Measurements from ENCODE around the gene CMTM5. TPM values are rescaled to one million over a fixed set of nuclear protein-coding genes. Genes with fewer than 3 reads are reported as not detected.

CMTM5 gene
- total and polyA plus RNA-seq, 7 donors = 1.2 to 4.6 (median 3.1) TPM; not detected in 2

DNA sequence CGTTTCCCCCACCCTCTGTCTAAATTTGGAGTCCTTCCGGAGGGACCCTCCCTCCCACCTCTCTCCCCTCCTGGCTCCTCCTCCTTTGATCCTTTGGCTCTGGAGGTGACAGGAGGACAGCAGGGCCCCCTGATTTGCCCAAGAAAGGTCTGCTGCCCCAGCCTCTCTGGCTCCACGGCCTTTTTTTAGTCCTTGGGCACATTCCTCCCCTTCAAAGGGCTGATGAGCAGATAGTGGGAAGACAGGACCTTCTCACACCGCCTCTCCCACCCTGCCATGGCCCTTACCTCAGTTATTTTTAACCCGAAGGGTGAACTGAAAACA, 31.4 kb downstream of the CMTM5 start:
- H3K4me1 ChIP-seq = no peaks in the 10 kb centered on the region
- no peak overlapping the region for H3K4me3 ChIP-seq
- no peak for DNase-seq
- intact Hi-C loops (cut with DNase I) = no loop called here
- H3K36me3 ChIP-seq = no peaks in the 10 kb centered on the region
- H3K9me3 ChIP-seq = no peaks in the 10 kb centered on the region
- peaks cover 0 to 5% (median 0%) of the 10 kb centered on the region in 3 donors for H3K27me3 ChIP-seq
- no peak overlapping the region for H3K27ac ChIP-seq
- 56 to 65% methylated on average over 5 of the region's 5 CpGs for WGBS, 2 donors
- TF ChIP-seq POLR2AphosphoS5 (IDR thresholded peaks at IDR 0.05) = no peak
- no peak for TF ChIP-seq EP300 (IDR thresholded peaks at IDR 0.05)

GRCh38 chr14:23409475-23409874, 32.6 kb downstream of the CMTM5 start:
- Histone ChIP-seq H3K27ac (no peak overlapping the region), H3K4me3 (no peak overlapping the region), H3K9me3 (no peaks in the 10 kb centered on the region), H3K27me3 (peaks cover 0 to 5% (median 0%) of the 10 kb centered on the region in 3 donors), H3K36me3 (no peaks in the 10 kb centered on the region), H3K4me1 (no peaks in the 10 kb centered on the region)
- WGBS, 2 donors = 74 to 75% methylated on average over 2 of the region's 2 CpGs
- intact Hi-C loops (cut with DNase I) = no loop called here
- DNase-seq = no peak
- TF ChIP-seq POLR2A (IDR thresholded peaks at IDR 0.05) (no peak), CTCF (IDR thresholded peaks at IDR 0.05) (no peak), POLR2AphosphoS5 (IDR thresholded peaks at IDR 0.05) (no peak), EP300 (IDR thresholded peaks at IDR 0.05) (no peak)

DNA sequence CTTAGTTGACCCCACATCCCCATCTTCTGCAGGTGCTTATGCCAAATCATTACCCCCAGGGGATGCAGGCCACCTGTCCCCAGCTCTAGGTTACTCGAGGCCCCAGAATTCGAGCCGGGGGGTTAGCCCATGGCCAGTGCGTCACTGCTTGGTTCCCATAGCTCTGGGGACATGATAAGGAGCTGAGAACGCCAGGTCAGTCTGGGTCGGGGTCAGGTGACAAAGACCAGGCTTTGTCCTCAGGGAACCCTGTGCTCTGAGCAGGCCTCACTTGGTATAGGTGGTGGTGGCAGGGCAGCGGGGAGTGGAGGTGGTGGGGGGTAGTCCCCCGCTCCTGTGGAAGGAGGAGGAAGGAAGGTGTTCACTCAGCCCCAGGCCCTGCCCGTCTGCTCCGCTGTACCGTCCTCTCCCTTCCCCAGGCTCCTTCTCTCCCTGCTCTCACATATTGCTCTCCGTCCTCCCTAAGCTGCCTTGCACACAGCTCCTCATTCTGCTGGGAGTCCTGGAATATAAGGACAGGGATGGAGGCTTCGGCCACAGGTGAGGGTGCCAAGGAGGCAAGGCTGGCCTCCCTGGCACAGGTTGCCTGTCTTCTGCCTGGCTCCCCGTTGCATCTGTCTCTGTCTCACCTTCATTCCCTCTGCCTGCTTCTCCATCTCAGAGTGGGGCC, 33.3 kb downstream of the CMTM5 start:
- intact Hi-C loops (cut with DNase I) = no loop called here
- Histone ChIP-seq H3K36me3 (no peaks in the 10 kb centered on the region), H3K27ac (no peak overlapping the region), H3K27me3 (peaks cover 0 to 5% (median 0%) of the 10 kb centered on the region in 3 donors), H3K4me3 (no peak overlapping the region), H3K9me3 (no peaks in the 10 kb centered on the region), H3K4me1 (no peaks in the 10 kb centered on the region)
- TF ChIP-seq POLR2A (IDR thresholded peaks at IDR 0.05) (no peak), POLR2AphosphoS5 (IDR thresholded peaks at IDR 0.05) (no peak), CTCF (IDR thresholded peaks at IDR 0.05) (no peak), EP300 (IDR thresholded peaks at IDR 0.05) (no peak)
- no peak for DNase-seq
- WGBS, 2 donors = 81 to 82% methylated on average over 14 of the region's 14 CpGs

DNA sequence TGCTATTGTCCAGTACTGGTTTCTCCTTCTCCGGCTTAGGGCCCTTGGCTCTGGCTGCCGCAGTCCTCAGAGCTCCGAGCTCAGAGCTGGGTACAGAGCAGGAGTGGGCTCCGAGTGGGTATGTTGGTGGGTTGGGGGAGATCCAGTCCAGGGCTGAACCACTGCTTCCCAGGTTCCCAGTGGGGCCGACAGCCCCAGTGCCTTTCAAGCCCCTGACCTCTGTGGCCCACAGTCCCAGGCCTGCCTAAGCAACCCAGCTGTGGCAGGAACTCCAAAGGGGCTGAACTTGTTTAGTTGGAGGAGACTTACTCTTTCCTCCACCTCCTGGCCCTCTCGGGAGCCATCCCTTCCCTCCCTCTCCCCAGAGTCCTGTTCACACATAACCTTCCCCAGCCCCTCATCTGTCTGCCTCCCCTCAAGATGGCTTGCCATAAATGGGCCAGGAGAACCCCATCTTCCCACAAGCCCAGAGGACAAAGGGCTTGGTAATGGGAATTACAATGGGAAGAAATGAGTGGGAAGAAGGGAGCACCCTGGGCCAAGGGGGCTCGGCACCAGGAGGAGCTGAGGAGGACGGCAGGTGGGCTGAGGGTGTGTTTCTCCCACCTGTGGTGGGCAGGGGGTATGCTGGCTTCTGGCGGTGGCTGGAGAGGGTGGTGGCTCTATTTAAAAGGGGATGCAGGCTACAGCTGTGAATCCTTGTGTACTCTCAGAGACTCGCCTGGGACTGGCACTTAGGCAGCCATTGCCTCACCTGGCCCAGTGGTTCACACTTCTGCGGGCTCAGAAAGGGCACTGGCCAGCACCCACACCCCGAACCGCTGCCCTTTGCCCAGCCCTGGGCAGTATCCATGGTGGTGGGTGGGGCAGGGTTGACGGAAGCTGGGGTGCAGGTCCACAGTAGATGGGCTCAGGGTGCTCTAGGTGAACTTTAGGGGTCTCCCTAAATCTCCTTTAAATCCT, 35.0 kb downstream of the CMTM5 start:
- Histone ChIP-seq H3K4me3 (no peak overlapping the region), H3K4me1 (no peaks in the 10 kb centered on the region), H3K27ac (no peak overlapping the region), H3K27me3 (peaks cover 0 to under 1% (median 0%) of the 10 kb centered on the region in 3 donors), H3K9me3 (no peaks in the 10 kb centered on the region), H3K36me3 (no peaks in the 10 kb centered on the region)
- intact Hi-C loops (cut with DNase I) = no loop called here
- TF ChIP-seq POLR2AphosphoS5 (IDR thresholded peaks at IDR 0.05) (no peak), EP300 (IDR thresholded peaks at IDR 0.05) (no peak), POLR2A (IDR thresholded peaks at IDR 0.05) (no peak), CTCF (IDR thresholded peaks at IDR 0.05) (no peak)
- no peak for DNase-seq
- WGBS, 2 donors = 67 to 85% methylated on average over 14 of the region's 14 CpGs

GRCh38 chr14:23413681-23414080, 36.8 kb downstream of the CMTM5 start:
- H3K36me3 ChIP-seq = no peaks in the 10 kb centered on the region
- TF ChIP-seq CTCF (IDR thresholded peaks at IDR 0.05) (no peak), POLR2AphosphoS5 (IDR thresholded peaks at IDR 0.05) (no peak), EP300 (IDR thresholded peaks at IDR 0.05) (no peak), POLR2A (IDR thresholded peaks at IDR 0.05) (no peak)
- 92 to 93% methylated on average over 16 of the region's 16 CpGs for WGBS, 2 donors
- H3K4me3 ChIP-seq = no peak overlapping the region
- H3K27ac ChIP-seq = no peak overlapping the region
- no peaks in the 10 kb centered on the region for H3K9me3 ChIP-seq
- intact Hi-C loops (cut with DNase I) = no loop called here
- no peaks in the 10 kb centered on the region for H3K4me1 ChIP-seq
- no peak for DNase-seq
- no peaks in the 10 kb centered on the region for H3K27me3 ChIP-seq
